Sigmoid colon (tissue), 4 donors: ENCODE data around the gene COA1.

Experiments used
- CTCF ChIP-seq, 4 experiments: fragments of 450-650 bp in 3 of 4; fragments of 200-600 bp in 1 of 4; IDR thresholded peaks; one replicate each; pipeline ENCODE4 v1.5.1; 2016 to 2019; ENCODE audit warnings: antibody characterized with exemption in 4 of 4, mild to moderate bottlenecking in 3 of 4, moderate library complexity in 2 of 4
- EP300 ChIP-seq, 4 donors: sonication (generic); formaldehyde crosslinking; IDR thresholded peaks; one replicate each; pipeline ENCODE4 v1.6.1; 2017; ENCODE audit warnings: antibody characterized with exemption in 4 of 4
- POLR2A ChIP-seq, 2 donors: fragments of 450-650 bp; IDR thresholded peaks; one replicate each; pipeline ENCODE4 v1.6.1; 2016; ENCODE audit warnings: antibody characterized with exemption in 2 of 2, mild to moderate bottlenecking in 2 of 2, moderate library complexity in 2 of 2
- POLR2AphosphoS5 ChIP-seq, 4 donors: sonication (generic); formaldehyde crosslinking; IDR thresholded peaks; one replicate each; pipeline ENCODE4 v1.6.1; 2017; ENCODE audit warnings: antibody characterized with exemption in 4 of 4

GRCh38 chr7:43727003-43727402, 2.3 kb downstream of the COA1 start:
- no peak for TF ChIP-seq CTCF (IDR thresholded peaks at IDR 0.05)
- no peak for TF ChIP-seq EP300 (IDR thresholded peaks at IDR 0.05)
- no peak for TF ChIP-seq POLR2AphosphoS5 (IDR thresholded peaks at IDR 0.05)
- no peak for TF ChIP-seq POLR2A (IDR thresholded peaks at IDR 0.05)
